GM19023 (cell line): ENCODE results near the gene USP54.
"Not testable (repeated sequence)": the region's sequence is repeated elsewhere in the genome, so short reads cannot be mapped to it uniquely, and the experiment has no call there.

ENCODE experiments used
- ATAC-seq: cut with Tn5 transposase; IDR thresholded peaks from one replicate; pipeline ENCODE4 v1.9.1; 2021; ENCODE audit warnings: mild to moderate bottlenecking, moderate library complexity; ENCODE audit not compliant: unreplicated experiment

USP54 gene, protein sequence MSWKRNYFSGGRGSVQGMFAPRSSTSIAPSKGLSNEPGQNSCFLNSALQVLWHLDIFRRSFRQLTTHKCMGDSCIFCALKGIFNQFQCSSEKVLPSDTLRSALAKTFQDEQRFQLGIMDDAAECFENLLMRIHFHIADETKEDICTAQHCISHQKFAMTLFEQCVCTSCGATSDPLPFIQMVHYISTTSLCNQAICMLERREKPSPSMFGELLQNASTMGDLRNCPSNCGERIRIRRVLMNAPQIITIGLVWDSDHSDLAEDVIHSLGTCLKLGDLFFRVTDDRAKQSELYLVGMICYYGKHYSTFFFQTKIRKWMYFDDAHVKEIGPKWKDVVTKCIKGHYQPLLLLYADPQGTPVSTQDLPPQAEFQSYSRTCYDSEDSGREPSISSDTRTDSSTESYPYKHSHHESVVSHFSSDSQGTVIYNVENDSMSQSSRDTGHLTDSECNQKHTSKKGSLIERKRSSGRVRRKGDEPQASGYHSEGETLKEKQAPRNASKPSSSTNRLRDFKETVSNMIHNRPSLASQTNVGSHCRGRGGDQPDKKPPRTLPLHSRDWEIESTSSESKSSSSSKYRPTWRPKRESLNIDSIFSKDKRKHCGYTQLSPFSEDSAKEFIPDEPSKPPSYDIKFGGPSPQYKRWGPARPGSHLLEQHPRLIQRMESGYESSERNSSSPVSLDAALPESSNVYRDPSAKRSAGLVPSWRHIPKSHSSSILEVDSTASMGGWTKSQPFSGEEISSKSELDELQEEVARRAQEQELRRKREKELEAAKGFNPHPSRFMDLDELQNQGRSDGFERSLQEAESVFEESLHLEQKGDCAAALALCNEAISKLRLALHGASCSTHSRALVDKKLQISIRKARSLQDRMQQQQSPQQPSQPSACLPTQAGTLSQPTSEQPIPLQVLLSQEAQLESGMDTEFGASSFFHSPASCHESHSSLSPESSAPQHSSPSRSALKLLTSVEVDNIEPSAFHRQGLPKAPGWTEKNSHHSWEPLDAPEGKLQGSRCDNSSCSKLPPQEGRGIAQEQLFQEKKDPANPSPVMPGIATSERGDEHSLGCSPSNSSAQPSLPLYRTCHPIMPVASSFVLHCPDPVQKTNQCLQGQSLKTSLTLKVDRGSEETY (N-terminal part only)

DNA sequence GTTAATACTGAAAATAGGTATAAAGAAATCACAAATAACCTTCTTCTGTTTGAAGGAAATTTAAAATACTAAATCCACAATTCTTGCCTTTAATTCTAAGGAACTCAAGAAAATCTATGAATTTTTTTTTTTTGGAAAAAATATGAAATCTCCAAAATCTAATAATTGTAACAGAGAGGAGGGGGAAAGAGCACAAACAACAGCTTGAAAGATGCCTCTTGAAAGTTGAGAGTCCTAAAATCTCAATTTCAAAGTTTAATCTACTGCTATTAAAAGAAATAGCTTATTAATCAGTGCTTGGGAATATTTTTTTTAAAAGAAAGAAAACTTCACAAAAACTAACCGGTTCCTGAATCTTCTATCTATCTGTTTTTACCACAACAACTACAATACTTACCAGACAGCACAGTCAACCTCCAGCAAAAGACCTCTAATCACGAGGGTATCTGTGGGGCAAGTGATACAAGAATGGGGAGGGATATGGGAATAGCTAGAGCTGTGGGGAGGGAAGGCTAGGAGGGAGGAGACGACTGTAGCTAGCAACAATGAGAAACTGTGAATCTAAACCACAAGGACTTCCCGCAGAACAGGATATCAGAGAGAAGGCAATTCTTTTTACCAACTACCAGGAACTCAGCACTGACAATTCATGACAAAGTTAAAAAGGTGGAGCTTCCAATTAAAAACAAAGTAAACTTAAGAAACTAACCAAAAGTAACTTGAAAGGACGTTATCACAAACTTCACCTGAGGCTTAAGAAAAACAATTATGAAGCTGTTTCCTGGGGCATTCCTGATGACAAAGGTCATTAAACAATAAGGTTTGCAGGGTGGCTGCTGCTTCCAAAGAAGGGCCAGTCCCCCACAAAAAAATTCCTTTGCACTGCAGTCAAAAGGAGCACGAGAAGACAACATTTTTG, at the start of gene USP54:
Gene USP54 (minus strand): TSS at position 462 of the 919 bp plus-strand sequence. CDS start 15,684 bp downstream, outside the sequence.
- ATAC-seq: no peak

DNA sequence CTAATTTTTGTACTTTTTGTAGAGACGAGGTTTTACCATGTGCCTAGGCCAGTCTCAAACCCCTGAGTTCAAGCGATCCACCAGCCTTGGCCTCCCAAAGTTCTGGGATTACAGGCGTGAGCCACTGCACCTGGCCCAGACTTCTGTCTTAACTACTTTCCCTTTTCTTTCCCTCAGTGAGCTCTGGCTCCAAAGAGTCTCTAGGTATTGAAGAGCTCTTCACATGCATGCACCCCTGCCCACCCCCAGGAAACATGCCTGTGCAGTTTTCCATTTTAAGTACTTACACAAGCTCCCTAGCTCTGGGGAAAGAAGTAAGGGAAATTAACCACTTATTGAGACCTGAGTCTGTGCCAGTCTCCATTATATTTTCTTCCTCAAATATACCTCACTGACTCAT, 48.1 kb upstream of the USP54 start:
- no peak for ATAC-seq

DNA sequence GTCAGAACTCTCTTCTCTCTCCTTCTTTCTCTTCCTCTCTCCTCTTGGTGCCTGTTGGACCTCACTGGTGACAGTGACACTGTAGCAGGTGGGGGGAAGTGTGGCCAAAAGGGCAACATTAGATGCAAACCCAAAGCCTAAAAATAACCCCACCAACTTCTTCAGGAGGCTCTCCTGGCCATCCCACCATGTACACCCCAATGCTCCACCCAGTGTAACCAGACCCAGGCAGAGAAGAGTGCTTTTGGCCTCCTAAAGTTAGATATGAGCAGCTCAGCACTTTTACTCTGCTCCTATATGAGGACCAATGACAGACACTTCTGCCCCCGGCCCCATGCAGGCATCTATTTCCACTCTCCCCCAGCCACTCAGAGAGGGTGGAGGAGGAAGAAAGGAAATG, 44.6 kb upstream of the USP54 start:
- no peak for ATAC-seq

DNA sequence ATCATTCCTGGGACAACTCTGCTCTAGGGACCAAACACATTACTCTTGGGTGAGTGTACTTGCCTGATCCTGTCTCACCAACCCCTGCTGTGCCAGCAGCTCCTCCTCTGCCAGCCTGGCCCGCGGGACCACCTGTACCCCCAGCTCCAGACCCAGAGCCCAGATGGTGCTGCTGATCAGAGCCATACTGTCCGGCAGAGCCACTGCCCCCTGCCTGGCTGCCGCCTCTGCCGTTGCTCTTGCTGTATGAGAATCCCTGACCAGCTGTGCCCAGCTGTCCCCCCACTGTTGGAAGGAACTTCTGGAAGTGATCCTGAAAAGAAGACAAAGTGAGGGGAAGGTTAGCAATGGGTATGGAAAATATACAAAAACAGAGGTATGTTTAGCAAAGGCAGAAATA, 43.3 kb upstream of the USP54 start:
- no peak for ATAC-seq

DNA sequence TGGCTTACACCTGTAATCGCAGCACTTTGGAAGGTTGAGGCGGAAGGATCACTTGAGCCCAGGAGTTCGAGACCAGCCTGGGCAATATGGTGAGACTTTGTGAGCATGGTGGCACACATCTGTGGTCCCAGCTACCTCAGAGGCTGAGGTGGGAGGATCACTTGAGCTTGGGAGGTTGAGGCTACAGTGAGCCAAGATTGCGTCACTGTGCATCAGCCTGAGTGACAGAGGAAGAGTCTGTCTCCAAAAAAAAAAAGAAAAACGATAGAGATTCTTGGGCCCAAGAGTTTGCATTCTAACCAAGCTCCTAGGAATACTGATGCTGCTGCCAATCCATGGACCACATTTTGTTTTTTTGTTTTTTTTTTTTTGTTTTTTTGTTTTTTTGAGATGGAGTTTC, 38.0 kb upstream of the USP54 start:
- no peak for ATAC-seq

DNA sequence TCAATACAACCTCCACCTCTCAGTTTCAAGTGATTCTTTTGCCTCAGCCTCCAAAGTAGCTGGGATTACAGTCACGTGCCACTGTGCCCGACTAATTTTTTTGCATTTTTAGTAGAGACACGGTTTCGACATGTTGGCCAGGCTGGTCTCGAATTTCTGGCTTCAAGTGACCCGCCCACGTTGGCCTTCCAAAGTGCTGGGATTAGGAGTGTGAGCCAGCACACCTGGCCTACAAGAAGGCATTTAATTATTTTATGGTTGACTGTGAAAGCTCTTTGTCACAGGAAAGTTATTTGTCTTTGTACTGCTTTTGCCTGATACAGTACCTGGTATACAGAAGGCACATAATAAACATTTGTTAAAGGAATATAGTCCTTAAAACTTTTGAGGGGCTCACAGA, 37.3 kb upstream of the USP54 start:
- no peak for ATAC-seq

DNA sequence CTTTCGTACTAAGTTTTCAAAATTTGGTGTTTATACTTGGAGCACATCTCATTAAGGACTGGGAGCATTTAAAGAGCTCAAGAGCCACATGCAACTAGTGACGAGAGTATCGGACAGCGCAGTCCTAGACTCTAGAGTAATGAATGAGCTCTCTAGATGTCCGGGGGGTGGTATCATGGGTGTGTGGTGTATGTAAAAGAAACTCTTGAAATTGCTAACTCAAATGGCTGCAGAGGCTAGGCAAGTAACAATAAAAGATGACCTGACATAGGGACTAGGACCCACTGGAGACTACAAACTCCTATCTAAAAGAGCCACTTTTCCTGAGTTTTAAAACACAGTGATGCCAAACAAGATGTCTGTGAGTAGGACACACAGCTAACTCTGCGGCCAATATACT, 36.2 kb upstream of the USP54 start:
- no peak for ATAC-seq

DNA sequence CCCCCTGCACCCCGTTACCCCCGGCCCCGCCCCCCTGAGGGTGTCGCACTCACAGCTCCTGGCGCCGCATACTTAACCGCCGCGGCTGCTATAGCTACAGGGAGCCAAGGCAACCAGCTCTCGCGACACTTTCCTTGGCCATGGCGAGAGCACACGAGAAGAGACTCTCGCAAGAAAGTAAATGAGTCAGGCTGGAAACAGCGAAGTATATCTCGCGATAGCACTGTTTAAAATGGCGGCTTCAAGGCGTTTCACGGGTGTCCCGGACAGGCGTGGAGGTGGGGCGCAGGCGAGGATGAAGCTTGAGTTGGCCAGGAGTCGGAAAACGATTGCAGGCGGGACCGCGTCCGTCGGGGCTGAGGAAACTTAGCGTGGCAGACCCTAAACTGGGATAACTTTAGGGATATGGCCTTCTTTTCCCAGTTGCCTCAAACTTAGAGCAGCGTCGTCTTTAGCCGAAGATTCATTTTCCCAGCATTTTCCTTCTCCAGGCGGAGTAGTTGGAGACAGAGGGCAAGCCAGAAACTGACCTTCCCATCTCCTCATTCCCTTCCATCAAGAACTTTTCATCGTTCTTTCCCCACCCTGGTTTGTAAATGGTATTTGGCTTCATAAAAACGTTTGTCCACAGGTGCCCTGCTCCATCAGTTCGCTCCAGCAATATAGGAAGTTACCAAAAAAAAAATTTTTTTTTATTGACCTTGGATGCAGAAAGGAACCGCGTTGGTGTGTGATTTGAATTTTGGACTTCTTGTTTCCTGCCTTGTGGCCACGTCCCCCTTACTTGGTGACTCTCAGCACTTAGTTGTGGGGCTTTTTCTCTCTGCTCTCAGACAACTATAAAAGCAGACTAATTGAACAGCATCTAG, 35.0 kb upstream of the USP54 start:
- ATAC-seq: peak; percentile 96

DNA sequence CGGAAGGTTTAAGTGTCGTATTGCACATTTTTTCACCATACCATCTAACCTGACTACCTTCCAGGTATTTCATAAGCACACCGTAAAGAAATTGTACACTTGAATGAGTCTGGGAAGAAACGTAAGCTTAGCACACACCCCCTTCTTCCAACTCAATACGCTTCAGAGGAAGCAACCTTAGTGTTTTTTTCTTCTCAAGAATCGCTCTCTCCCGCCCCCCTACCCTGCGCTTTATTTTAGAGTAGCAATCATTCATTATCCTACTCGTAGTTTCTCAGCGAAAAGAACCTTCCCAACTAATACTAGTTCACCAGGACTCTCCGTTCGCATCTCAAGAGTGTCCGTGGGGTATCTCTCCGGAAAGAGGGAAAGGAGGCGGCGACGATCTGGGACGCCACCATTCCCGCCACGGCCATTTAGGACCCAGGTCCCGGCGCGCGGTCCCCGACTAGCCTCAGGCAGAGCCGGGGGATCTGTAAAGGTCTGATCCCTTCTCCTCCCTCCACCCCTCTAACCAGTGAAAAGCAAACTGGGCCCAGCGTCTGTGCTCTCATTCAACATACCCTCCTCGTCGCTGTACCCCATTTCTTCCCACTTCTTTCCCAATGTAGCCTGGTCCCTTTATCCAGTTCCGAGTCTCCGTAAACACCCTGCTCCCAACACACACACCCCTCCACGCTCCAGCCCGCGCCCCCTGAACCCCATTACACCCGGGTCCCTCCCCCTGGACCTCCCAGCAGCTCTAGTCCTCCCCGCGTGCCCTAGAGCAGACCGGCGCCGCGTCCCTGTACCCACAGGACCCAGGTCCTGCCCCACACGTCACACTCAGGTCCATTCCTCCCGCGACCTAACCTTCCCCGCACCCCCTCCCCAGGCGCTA, 34.1 kb upstream of the USP54 start:
- ATAC-seq: peak; percentile 49

DNA sequence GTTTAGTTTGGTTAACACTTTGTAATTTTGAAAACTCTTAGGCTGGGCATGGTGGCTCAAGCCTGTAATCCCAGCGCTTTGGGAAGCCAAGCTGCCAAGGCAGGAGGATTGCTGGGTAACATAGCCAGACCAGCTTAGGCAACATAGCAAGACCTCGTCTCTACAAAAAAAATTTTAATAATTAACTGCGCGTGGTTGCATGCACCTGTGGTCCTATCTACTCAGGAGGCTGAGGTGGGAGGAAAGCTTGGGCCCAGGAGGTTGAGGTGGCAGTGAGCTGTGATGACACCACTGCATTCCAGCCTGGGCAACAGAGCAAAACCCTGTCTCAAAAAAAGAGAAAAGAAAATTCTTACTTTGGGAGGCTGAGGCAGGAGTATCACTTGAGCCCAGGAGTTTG, 31.9 kb upstream of the USP54 start:
- ATAC-seq: no peak

DNA sequence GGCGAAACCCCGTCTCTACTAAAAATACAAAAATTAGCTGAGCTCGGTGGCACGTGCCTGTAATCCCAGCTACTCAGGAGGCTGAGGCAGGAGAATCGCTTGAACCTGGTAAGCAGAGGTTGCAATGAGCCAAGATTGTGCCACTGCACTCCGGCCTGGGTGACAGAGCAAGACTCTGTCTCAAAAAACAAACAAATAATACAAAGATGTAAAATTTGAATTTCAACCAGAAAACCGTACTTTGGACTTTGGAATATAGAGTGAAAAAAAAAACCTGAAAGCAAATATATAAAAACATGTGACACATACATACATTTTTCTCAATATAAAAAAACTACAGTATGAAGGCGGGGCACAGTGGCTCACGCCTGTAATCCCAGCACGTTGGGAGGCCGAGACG, 29.8 kb upstream of the USP54 start:
- ATAC-seq: not testable (repeated sequence)

DNA sequence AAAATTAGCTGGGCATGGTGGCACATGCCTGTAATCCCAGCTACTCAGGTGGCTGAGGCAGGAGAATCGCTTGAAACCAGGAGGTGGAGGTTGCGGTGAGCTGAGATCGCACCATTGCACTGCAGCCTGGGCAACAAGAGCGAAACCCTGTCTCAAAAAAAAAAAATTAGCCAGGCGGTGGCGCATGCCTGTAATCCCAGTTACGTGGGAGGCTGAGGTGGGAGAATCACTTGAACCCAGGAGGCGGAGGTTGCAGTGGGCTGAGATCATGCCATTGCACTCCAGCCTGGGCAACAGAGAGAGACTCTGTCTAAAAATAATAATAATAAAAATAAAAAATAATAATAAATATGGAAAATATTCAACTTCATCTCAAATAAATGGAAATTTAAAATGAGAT, 26.0 kb upstream of the USP54 start:
- not testable (repeated sequence) for ATAC-seq

DNA sequence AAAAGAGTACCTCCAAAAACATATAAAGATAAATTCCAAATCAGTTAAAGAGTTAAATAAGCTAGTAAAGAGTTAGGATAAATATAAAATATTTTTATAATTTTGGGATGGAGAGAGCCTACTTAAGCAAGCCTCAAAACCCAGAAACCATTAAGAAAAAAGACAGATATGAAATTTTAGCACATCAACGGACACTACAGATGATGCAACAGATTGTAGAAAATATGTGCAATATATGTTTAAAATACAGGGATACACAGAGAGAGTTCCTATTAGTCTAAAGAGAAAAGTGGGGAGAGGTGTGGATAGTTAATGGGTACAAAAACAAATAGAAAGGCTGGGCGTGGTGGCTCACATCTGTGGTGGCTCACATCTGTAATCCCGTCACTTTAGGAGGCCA, 23.6 kb upstream of the USP54 start:
- no peak for ATAC-seq

DNA sequence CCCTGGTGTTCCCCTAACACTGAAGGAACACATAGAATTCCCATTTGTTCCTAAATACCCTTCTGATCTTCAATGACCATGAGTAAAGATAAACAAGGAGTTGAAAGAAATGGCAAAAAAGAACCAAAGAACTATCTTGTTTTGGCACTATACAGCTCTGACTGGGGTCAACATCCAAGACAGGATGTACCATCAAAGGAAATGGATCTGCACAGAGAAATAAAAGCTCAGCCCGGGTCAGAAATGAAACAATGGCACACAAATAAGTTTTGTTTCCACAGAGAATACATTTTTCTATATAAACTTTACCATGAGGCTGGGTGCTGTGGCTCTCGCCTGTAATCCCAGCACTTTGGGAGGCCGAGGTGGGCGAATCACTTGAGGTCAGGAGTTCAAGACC, 18.0 kb upstream of the USP54 start:
- ATAC-seq: no peak

DNA sequence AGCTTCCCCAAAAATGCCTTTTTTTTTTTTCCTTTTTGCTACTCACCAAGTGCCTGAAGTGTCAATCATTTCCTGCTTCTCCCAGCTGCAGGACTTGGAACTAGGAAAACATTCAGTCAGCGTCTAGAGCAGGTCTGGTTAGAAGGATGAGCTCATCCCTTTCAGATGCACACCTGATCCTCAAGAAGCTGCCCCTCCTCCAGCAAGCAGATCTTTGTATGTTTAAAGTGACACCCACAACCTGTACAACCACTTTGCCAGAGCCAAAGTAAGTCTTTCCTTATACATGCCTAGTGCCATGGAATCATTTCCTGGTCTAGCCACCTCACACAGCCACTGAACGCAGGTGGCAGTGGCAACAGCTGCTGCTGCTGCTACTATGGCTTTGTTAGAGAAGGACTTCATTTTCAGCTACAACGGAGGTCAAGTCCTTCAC, 10.4 kb upstream of the USP54 start:
- no peak for ATAC-seq

DNA sequence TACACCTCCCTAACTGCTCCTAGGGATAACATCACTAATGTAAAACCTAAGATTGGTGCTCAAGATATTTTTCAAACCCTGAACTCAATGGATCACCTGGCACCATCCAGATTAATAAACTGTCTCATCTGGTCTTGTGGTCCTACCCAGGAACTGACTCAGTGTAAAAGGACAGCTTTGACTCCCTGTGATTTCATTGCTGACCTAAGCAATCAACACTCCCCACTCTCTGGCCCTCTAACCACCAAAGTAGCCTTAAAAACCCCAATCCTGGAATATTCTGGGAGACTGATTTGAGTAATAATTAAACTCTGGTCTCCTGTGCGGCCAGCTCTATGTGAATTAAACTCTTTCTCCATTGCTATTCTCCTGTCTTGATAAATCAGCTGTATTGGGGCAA, 6.2 kb upstream of the USP54 start:
- no peak for ATAC-seq

DNA sequence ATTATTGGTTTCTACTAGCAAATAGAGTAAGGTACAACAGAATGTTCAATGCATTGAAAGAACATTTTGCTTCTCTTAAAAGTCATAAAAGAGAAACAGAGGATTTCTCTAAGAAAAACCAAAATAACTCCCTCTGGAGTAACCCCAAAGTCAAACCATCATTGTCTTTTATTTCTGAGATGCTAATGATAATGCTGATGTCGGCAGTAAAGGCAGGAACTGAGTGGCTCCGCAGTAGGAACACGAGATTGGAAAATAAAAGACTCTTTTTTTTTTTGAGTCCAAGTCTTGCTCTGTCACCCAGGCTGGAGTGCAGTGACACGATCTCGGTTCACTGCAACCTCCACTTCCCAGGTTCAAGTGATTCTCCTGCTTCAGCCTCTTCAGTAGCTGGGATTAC, 2.7 kb upstream of the USP54 start:
- ATAC-seq: no peak

DNA sequence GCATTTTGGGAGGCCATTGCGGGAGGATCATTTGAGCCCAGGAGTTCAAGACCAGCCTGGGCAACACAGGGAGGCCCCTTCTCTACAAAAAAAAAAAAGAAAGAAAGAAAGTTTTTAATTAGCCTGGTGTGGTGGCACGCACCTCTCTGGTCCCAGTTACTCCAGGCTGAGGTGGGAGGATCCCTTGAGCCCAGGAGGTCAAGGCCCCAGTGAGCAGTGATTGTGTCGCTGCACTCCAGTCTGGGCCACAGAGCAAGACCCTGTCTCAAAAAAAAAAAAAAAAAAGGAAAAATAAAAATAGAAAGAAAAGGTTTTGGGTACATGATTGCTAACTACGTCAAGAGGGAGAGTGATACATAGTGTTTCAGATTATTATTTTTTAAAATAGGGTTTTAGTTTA, 2.0 kb upstream of the USP54 start:
- no peak for ATAC-seq
